IPS-NIHi7 (cell line): ENCODE data around the gene ANXA11.

Experiments
- DNase-seq: peaks from one replicate; pipeline ENCODE4 v3.0.0; 2012; ENCODE audit warnings: mixed read lengths; ENCODE audit errors: extremely low spot score

Gene ANXA11

GRCh38 chr10:80165173-80165572 is 40.2 kb downstream of the ANXA11 start:
- DNase-seq: no peak

DNA sequence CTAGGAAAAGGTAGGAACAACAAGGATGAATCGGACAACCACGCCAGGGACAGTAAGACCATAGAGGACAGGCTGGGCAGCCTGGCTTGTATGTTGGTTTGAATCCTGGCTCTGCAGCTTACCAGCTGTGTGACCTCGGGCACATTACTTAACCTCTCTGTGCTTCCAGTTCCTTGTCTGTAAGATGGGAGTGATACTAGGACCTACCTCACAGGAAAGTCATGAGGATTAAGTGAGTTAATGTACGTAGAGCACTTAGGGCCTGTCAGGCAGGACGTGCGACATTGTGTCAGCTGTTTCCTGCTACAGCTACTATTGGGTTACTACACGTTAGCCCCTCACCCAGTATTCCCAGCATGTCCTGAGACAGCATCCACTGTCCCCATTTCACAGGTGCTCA is 40.7 kb downstream of the ANXA11 start:
- no peak for DNase-seq

DNA sequence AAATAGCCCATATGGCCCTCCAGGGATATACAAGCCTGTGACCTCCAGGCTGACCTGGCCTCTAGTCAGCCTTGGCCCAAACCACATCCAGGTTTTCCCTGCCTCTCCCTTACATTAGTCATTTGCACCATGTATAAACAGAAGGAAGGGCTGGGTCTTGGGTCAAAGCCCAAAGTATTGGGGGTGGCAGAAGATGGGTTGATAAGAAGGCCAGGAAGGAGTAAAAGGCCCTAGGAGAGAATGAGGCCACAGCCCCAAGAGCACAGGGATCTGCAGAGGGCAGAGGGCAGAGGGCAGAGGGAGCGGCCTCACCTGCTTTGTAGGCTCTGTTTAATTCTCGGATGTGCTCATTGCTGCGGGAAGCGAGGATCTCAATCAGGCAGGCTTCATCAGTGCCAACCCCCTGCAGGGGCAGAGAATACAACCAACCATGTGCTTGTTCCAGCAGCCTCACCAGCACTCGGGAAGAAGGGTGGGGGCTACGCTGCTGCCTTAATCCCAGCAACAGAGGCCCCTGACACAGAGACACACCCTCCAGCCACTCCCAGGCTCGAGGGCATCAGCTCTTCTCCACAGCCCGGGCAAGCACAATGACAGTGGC is 41.5 kb downstream of the ANXA11 start:
- no peak for DNase-seq

DNA sequence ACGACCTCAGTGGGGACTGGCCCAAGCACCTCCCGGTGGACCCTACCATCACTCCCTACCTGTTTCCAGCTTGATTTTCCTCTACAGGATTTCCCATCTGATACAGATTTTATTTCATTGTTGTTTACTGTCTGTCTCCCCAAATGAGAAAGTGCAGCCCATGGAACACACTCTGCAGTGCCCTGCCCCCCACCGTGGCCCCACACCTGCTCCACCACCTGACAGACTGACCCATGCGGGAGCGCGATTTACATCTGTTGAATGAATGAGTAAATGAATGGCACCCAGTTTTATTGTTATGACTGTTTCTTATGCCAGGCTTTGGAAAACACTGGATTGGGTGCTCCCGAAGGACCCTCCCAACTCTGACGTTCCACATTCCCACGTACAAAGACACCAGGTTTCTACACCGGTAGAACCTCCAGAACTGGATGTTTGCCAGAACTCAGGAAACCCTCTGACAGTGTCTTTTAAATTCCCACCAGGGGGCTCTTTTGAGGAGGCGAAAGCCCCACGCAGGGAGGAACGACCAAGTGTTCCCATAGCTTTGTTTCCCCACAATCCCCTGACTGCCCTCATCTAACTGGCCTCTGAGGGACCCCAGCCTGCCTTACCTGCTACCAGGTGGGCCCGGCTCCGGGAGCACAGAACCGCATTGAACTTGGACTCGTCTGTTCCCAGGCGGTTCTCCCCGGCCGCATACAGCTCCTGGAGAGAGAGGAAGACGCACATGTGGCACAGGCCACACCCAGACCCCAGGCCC is 43.8 kb downstream of the ANXA11 start:
- peak; percentile 45 for DNase-seq

DNA sequence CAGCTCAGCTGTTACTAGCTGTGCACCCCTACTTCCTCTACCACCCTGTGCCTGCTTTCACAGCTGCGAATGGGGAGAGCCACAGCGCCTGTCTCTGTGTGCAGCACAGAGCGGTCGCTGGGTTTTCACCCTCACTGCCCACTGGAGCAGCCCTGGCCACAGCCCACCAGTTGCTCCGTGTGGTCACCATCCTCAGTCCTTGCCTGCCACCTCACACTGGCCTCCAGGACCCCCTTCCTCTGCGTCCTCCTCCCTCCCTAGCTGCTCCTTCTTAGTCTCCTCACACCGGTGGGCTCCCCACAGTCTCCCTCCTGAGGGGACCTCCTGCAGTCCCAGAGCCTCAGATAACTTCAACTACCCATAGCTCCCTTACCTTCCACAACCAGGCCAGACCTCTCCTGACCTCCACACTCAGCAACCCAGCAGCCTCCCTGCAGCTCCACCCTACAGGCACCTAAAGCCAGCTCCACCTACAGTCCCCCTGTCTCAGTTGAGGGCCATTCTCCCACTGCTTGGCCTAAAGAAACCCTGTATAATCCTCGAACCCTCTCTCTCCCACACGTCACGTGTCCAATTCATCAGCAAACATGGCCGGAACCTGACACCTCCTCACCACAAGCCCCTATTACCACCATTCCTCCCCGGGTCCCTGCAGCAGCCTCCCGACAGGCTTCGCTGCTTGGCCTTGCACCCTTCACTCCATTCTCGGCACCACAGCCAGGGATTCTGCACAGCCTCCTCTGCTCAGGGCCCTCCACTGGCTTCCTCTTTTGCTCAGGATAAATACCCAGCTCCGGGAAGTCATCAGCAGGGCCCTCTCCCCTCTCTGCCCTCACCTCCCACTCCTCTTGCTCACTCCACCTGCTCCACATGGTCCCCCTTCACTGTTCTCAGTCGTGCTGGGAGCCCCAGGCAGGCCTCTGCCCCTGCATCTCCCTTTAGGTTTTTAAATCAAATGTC is 44.7 kb downstream of the ANXA11 start:
- DNase-seq: no peak

- no peak for DNase-seq
Observed at GRCh38 chr10:80159166-80159873, 46.0 kb downstream of the ANXA11 start.

GRCh38 chr10:80158598-80159127 is 46.7 kb downstream of the ANXA11 start:
- no peak for DNase-seq

GRCh38 chr10:80158126-80158525 is 47.2 kb downstream of the ANXA11 start:
- DNase-seq: no peak

- no peak for DNase-seq
Observed at GRCh38 chr10:80157561-80157960, 47.8 kb downstream of the ANXA11 start.

- no peak for DNase-seq
Observed at GRCh38 chr10:80156216-80156615, 49.1 kb downstream of the ANXA11 start.

GRCh38 chr10:80155696-80156215 is 49.6 kb downstream of the ANXA11 start:
- no peak for DNase-seq

GRCh38 chr10:80154978-80155695 is 50.2 kb downstream of the ANXA11 start:
- no peak for DNase-seq

DNA sequence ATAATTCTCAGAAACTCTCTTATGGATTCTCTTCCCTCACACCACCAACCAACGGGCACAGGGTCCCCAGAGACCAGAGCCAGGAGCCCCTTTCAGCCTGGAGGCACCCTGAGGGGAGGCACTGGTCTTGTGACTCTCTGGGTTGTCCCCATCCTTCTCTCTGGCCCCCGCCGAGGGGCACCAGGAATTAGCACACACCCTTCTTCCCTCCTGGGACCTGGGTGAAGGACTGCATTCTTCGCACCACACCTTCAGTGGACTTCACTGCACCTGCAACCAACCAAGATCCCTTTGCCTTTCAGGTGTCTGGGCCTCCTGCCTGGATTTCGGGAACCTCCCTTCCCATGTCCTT is 50.7 kb downstream of the ANXA11 start:
- DNase-seq: no peak

- DNase-seq: no peak
Observed at GRCh38 chr10:80153460-80153859, 51.9 kb downstream of the ANXA11 start.

GRCh38 chr10:80152820-80153219 is 52.5 kb downstream of the ANXA11 start:
- DNase-seq: no peak

- no peak for DNase-seq
Observed at GRCh38 chr10:80150172-80150571, 55.2 kb downstream of the ANXA11 start.

DNA sequence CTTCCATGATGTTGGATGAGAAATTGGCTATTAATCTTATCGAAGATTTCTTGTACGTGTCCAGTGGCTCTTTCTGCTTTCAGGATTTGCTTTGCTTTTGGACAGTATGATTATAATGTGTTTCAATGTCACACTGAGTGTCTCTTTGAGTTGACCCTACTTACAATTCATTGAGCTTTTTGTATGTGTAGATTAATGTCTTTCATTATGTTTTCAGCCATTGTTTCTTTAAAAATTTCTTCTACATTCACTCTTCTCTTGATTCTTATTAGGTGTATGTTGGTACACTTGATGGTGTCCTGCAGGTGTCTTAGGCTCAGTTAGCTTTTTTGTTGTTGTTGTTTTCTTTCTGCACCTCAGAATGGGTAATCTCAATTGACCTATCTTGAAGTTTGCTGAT is 56.2 kb downstream of the ANXA11 start:
- DNase-seq: no peak

GRCh38 chr10:80148166-80148805 is 57.1 kb downstream of the ANXA11 start:
- no peak for DNase-seq

DNA sequence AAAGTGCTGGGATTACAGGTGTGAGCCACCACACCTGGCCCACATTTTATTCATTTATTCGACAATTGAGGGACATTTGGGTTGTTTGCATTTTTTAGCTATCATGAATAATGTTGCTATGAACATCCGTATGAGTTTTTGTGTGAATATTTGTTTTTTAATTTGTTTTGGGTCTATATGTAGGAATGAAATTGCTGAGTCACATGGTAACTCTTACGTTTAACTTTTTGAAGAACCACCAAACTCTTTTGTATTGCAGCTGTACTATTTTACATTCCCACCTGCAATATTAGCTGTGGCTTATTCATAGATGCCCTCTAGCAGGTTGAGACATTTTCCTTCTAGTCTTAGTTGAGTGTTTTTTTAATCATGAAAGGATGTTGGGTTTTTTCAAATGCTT is 58.4 kb downstream of the ANXA11 start:
- no peak for DNase-seq
